A549 treated with ZK216348 at 1 μM for 4 hours (cell line): ENCODE data around the gene GLI3. TPM values are rescaled to one million over a fixed set of nuclear protein-coding genes. Genes with fewer than 3 reads are reported as not detected.

Source experiments
- total RNA-seq: library from RNA; stranded (reverse); fragments of 200-300 nt; extraction: Qiagen RNA extraction; gene quantifications from 5 replicates; pipeline ENCODE4 v1.2.3, GENCODE V29; 2022; ENCODE audit warnings: low read depth

Gene GLI3
- total RNA-seq = 0.09 to 0.47 TPM (median 0.27 TPM) in 5 replicates

DNA sequence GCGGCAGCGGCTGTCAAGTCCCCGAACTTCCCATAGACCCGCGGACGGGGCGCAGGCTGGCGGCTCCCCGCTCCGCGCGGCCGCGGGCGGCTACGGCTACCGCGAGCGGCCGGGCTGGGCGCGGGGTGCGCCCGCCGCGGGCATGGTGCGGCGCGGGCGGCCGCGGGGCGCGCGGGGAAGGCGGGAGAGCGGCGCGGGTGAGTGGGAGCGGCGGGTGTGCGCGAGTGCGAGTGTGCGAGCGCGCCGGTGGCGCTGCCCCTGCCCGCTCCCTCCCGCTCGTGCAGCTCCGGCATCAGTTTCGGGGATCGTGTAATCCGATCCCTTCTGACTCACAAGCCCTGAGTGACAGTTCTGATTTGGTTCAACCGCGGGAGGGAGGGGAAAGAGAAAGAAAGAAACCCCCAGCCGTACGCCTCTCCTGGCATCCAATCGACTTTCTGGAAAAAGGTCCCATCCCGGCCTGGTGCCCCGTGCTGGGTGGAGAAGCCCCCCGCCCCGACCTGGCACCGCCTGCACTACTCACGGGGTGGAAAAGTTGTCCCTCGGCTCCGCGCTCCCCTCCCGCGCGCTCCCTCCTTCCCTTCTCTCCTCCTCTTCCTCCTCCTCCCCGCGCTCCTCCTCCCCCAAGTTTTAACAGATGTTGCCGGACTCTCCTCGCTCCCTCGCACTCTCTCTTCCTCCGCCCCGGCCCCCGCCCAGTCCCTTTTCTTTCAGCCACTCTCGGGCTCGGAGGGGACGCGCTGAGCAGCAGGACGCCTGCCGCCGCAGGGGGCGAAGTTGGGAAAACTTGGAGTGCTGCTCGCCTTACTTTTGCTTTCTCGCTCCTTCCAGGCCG lies at the start of gene GLI3:
Gene GLI3, minus strand, starts transcription at position 234 of the 835 bp plus-strand sequence. CDS start 13,956 bp downstream, outside the sequence.

